ENCODE data around the gene WNT9B. TPM values are rescaled to one million over a fixed set of nuclear protein-coding genes. Genes with fewer than 3 reads are reported as not detected.
A peak's percentile ranks its signal among the peaks of the same experiment; 100 is the strongest.

WNT9B gene
- total and polyA plus RNA-seq, 9 of the 15 experiments (the other 6 are each of a cell fraction or from before 2014, with no cell fraction given): not detected

- TF ChIP-seq JUN (IDR thresholded peaks at IDR 0.05; ENCODE audit: borderline replicate concordance, low read depth, low read length) (0 out of 2 replicates have a peak, but pooled peaks have one; percentile 26), JUN (CRISPR knock-in tag; IDR thresholded peaks at IDR 0.05; ENCODE audit: borderline replicate concordance) (0 out of 2 replicates have a peak, but pooled peaks have one; percentile 25), ZKSCAN3 (CRISPR knock-in tag; IDR thresholded peaks at IDR 0.05) (no peak), L3MBTL2 (IDR thresholded peaks at IDR 0.05) (peak; percentile 40; the same call in 1 of the 2 replicates), NFIX (CRISPR knock-in tag; IDR thresholded peaks at IDR 0.05; ENCODE audit: low read depth) (no peak), GTF2B (IDR thresholded peaks at IDR 0.05; ENCODE audit: extremely low read depth, insufficient read length) (no peak), MTA3 (IDR thresholded peaks at IDR 0.05; ENCODE audit: borderline replicate concordance) (peak; percentile 96), RB1 (IDR thresholded peaks at IDR 0.05; ENCODE audit: low read depth) (peak; percentile 69), KDM1A (IDR thresholded peaks at IDR 0.05) (peak; percentile 31 to 79; a peak in 2 of 4 replicates), ZBTB8A (IDR thresholded peaks at IDR 0.05; ENCODE audit: partially characterized antibody) (no peak), VEZF1 (CRISPR knock-in tag; IDR thresholded peaks at IDR 0.05) (0 out of 2 replicates have a peak, but pooled peaks have one; percentile 14), ZBTB33 (CRISPR knock-in tag; IDR thresholded peaks at IDR 0.05) (peak; percentile 95), NRF1 (conservative IDR thresholded peaks at IDR 0.05 in 1 of 2, IDR thresholded peaks at IDR 0.05 in 1 of 2) (peak; percentile 52 to 62), SRSF9 (IDR thresholded peaks at IDR 0.05; ENCODE audit: borderline replicate concordance, low read depth, low read length) (no peak), ADNP (tag; IDR thresholded peaks at IDR 0.05) (peak; percentile 62; the same call in 1 of the 2 replicates), YY1 (IDR thresholded peaks at IDR 0.05; ENCODE audit: borderline replicate concordance in 1 of 3, control insufficient read depth in 1 of 3, extremely low read depth in 1 of 3, insufficient read depth in 3 of 3, insufficient read length in 1 of 3, insufficient replicate concordance in 2 of 3, low read depth in 1 of 3, low read length in 2 of 3) (peak in 1 of 3 experiments; percentile 5), RCOR1 (IDR thresholded peaks at IDR 0.05; ENCODE audit: borderline replicate concordance in 1 of 2, low read depth in 2 of 2, low read length in 2 of 2) (peak in 1 of 2 experiments; percentile 67; a peak in 3 of 4 replicates)
Observed at GRCh38 chr17:46822388-46822921, 28.9 kb upstream of the WNT9B start (continued).

All from K562 (cell line).